Vagina (tissue), 2 donors: ENCODE results near the gene GBGT1. TPM values are rescaled to one million over a fixed set of nuclear protein-coding genes. Genes with fewer than 3 reads are reported as not detected.

Experiments
- DNase-seq, 2 donors: peaks; one replicate each; pipeline ENCODE4 v3.0.0-alpha.2; 2017; ENCODE audit errors: extremely low spot score in 2 of 2
- H3K27ac ChIP-seq: fragments of 200-600 bp; sonication (generic); one replicate; pipeline ENCODE4 v1.5.1; 2019
- H3K27me3 ChIP-seq: fragments of 200-600 bp; sonication (generic); one replicate; pipeline ENCODE4 v1.5.1; 2019
- H3K36me3 ChIP-seq, 2 donors: fragments of 200-600 bp; sonication (generic); one replicate each; pipeline ENCODE4 v1.5.1; 2017 to 2019
- H3K4me1 ChIP-seq: fragments of 200-600 bp; sonication (generic); one replicate; pipeline ENCODE4 v1.5.1; 2019
- H3K4me3 ChIP-seq, 2 donors: fragments of 200-600 bp; sonication (generic); 1 replicate in 1 of 2; 2 replicates in 1 of 2; pipeline ENCODE4 v1.5.1; 2016 to 2019
- H3K9me3 ChIP-seq: fragments of 200-600 bp; sonication (generic); one replicate; pipeline ENCODE4 v1.5.1; 2019
- CTCF ChIP-seq, 3 experiments: fragments of 450-650 bp in 2 of 3; fragments of 200-600 bp in 1 of 3; sonication (generic) in 1 of 3; IDR thresholded peaks; one replicate each; pipeline ENCODE4 v1.5.1; 2017 to 2019; ENCODE audit warnings: antibody characterized with exemption in 3 of 3, mild to moderate bottlenecking in 2 of 3, moderate library complexity in 2 of 3
- POLR2A ChIP-seq, 2 donors: fragments of 450-650 bp; IDR thresholded peaks; one replicate each; pipeline ENCODE4 v1.6.1; 2017; ENCODE audit warnings: antibody characterized with exemption in 2 of 2, mild to moderate bottlenecking in 2 of 2, moderate library complexity in 2 of 2
- POLR2AphosphoS5 ChIP-seq, 2 donors: sonication (generic); formaldehyde crosslinking; IDR thresholded peaks; one replicate each; pipeline ENCODE4 v1.9.0; 2017; ENCODE audit warnings: antibody characterized with exemption in 2 of 2, mild to moderate bottlenecking in 2 of 2, low read depth in 1 of 2; ENCODE audit not compliant: insufficient read depth in 1 of 2
- intact Hi-C: fragments of 100-400 bp; cut with DNase I; formaldehyde crosslinking; loops from one replicate; pipeline ENCODE4 v1.15.1; 2023
- total RNA-seq: library from RNA; depleted of rRNA; stranded (reverse); fragments of >200 nt; gene quantifications from one replicate; pipeline ENCODE4 v1.2.3, GENCODE V29; 2016

Gene GBGT1
- total RNA-seq, 1 donor from 2014 or later = 27.0 TPM

- no peak for DNase-seq
- Histone ChIP-seq H3K27ac (no peak overlapping the region), H3K36me3 (peaks cover 8 to 96% of the 10 kb centered on the region in 2 donors), H3K9me3 (no peaks in the 10 kb centered on the region), H3K27me3 (no peaks in the 10 kb centered on the region), H3K4me1 (peaks cover 8% of the 10 kb centered on the region), H3K4me3 (no peak overlapping the region)
- intact Hi-C loops = loop anchor here (1.0 kb wide), 1 partner anchor 40 kb away; no protein-coding TSS in a partner anchor
- TF ChIP-seq POLR2A (IDR thresholded peaks at IDR 0.05) (no peak), CTCF (IDR thresholded peaks at IDR 0.05) (no peak), POLR2AphosphoS5 (IDR thresholded peaks at IDR 0.05; ENCODE audit: insufficient read depth in 1 of 2, low read depth in 1 of 2) (no peak)
Observed at GRCh38 chr9:133103987-133104505, 59.7 kb downstream of the GBGT1 start.

GRCh38 chr9:133103183-133103986 lies 60.3 kb downstream of the GBGT1 start:
- no peak overlapping the region for H3K4me3 ChIP-seq
- H3K27ac ChIP-seq = peak overlapping the region; percentile 31
- H3K36me3 ChIP-seq = peaks cover 12 to 96% of the 10 kb centered on the region in 2 donors
- H3K4me1 ChIP-seq = peaks cover 8% of the 10 kb centered on the region
- H3K27me3 ChIP-seq = no peaks in the 10 kb centered on the region
- H3K9me3 ChIP-seq = no peaks in the 10 kb centered on the region
- DNase-seq = no peak
- intact Hi-C loops = loop anchor here (1.0 kb wide), 1 partner anchor 41 kb away; no protein-coding TSS in a partner anchor
- peak in 1 of 2 donors; percentile 55 for TF ChIP-seq POLR2AphosphoS5 (IDR thresholded peaks at IDR 0.05; ENCODE audit: insufficient read depth in 1 of 2, low read depth in 1 of 2)
- no peak for TF ChIP-seq POLR2A (IDR thresholded peaks at IDR 0.05)
- peak; percentile 94 to 98 (median 95) for TF ChIP-seq CTCF (IDR thresholded peaks at IDR 0.05)

Other genes with a start within 250 kb of the GBGT1 start
- gene TSC1, start 219.3 kb downstream of the GBGT1 start, total RNA-seq = 56.2 TPM
- not detected for gene GFI1B, start 185.2 kb downstream of the GBGT1 start, total RNA-seq
- 53.8 TPM for gene GTF3C5, start 132.9 kb downstream of the GBGT1 start, total RNA-seq
- gene CEL, start 101.9 kb downstream of the GBGT1 start, total RNA-seq = 0.74 TPM
- 85.0 TPM for gene RALGDS, start 42.7 kb downstream of the GBGT1 start, total RNA-seq
- gene OBP2B, start 45.3 kb upstream of the GBGT1 start, total RNA-seq = not detected
- 17.2 TPM for gene ABO, start 111.3 kb upstream of the GBGT1 start, total RNA-seq
- 12.8 TPM for gene SURF6, start 172.3 kb upstream of the GBGT1 start, total RNA-seq
- 32.9 TPM for gene MED22, start 184.2 kb upstream of the GBGT1 start, total RNA-seq
- 1,889 TPM for gene RPL7A, start 184.3 kb upstream of the GBGT1 start, total RNA-seq
- gene SURF1, start 192.6 kb upstream of the GBGT1 start, total RNA-seq = 31.2 TPM
- gene SURF2, start 192.6 kb upstream of the GBGT1 start, total RNA-seq = 19.9 TPM
- gene SURF4, start 212.1 kb upstream of the GBGT1 start, total RNA-seq = 112 TPM
- gene STKLD1, start 212.5 kb upstream of the GBGT1 start, total RNA-seq = not detected